ENCODE results near the gene ANK3.

ANK3 gene

DNA sequence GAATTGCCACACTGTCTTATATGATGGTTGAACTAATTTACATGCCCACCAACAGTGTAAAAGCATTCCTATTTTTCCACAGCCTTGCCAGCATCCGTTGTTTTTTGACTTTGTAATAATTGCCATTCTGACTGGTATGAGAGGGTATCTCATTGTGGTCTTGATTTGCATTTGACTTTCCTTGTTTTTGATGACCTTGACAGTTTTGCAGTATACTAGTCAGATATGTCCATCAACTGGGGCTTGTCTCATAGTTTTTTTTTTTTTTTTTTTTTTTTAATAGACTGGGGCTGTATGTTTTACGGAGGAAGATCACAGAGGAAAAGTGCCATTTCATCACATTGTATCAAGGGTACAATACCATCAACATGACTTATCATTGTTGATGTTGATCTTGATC, 220.6 kb downstream of the ANK3 start:
- DNase-seq: no peak

- DNase-seq: no peak
These were observed 222.6 kb downstream of the ANK3 start for GRCh38 chr10:60167050-60167449.

DNA sequence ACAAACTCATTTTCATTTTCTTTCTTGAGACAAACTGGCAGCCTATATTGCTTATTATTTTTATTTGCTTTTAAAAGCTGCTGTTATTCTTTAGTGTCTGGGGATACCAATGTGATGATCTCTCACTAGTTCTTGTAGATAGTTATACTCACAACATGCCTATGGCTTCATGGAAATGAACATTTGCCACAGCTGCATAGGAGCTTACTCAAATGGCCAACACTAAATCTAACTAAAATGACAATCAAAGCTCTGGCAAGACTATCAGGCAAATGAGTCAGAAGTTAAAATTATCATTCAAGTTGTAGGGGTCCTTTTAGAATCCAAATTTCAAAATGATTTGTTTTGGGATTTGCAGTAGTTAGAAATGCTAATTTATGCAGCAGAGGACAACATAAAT, 225.9 kb downstream of the ANK3 start:
- DNase-seq: no peak

DNA sequence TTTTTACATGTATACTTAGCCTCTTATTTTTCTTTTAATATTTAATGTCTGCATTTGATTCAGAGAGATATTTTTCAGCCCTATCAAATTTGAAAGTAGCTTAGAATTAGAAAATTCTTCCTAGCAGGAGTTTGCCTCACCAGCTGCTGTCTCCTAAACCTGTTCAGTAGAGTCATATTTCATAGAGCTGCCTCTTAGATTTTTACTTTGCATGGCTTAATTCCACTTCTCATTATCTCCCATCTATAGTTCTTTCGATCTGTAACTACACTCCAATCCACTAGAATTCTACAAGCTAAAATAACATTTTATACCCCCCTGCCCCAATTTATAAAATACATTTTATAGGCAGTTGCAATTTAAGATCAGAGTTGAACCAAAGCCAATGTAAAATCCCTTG, 227.0 kb downstream of the ANK3 start:
- DNase-seq: no peak

- DNase-seq: no peak
These were observed 233.6 kb downstream of the ANK3 start for GRCh38 chr10:60155943-60156683.

- no peak for DNase-seq
These were observed 234.4 kb downstream of the ANK3 start for GRCh38 chr10:60155099-60155877.

DNA sequence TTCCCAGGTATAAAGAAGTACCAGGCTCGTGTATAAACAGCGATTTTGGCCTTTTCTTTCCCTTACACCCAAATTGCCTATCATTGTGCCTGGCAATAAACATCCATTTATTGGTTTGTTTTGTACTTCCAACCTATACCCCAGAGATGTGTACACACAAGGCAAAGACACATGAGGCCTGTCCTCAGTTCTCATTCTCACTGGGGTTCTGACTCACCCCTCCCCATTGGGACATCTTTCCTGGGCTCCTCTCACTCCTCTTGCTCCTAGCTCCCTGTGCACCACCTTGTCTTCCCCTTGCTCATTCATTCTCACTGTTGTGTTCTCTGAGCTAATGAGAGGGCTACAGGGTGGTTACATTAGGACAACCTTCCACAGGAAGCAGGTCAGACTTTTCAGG, 240.7 kb downstream of the ANK3 start:
- no peak for DNase-seq

DNA sequence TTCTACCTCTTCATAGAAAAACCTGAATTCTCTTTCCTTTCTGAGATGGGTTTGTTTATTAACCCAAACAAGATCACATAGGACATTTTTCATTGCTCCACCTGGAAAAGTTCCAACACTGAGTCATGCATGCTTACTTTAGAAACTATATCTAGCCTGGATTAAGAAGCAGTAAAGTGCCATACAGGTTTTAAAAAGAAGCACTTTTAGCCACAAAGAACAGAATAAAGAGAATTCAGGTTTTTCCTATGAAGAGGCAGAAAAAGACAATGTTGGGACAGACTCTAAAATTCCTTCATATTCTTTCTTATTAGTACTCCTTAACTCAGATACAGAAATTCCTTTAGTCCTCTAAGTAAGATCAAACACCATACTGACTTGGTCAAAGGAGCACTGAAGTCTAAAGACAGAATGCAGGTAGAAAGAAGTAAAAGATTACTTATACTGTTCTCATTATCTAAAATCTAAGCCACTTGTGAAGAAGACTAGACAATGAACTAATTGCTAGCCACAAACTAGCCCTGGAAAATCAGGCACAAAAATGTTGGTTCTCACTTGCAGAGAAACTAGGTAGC, 241.3 kb downstream of the ANK3 start:
- DNase-seq: no peak

DNA sequence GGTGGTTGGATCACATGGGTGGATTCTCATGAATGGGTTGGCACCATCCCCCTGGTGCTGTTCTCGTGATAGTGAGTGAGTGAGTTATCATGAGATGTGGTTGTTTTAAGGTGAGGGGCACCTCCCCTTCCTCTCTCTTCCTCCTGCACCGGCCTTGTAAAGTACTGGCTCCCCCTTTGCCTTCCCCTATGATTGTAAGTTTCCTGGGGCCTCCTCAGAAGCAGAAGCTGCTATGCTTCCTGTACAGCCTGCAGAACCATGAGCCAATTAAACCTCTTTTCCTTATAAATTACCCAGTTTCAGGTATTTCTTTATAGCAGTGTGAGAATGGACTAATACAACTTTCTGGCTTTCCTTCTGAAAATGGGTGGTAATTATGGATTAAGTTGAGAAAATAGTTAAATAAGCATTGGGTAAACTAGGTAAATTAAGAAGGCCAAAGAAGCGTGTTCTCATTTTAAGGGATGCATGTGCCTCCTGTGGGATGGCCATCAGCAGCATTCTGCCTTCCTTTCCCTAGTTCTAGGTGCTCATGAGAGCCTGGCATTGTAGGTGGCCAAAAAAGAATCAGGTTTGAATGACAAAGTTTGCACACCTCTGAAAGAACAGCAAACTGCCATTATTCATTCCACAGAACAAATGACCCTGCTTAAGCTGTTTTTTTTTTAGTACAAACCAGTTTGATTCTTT, 242.0 kb downstream of the ANK3 start:
- DNase-seq: no peak

- no peak for DNase-seq
These were observed 242.7 kb downstream of the ANK3 start for GRCh38 chr10:60147025-60147424.

GRCh38 chr10:60144099-60144498, 245.6 kb downstream of the ANK3 start:
- no peak for DNase-seq

GRCh38 chr10:60142736-60143135, 246.9 kb downstream of the ANK3 start:
- DNase-seq: no peak

DNA sequence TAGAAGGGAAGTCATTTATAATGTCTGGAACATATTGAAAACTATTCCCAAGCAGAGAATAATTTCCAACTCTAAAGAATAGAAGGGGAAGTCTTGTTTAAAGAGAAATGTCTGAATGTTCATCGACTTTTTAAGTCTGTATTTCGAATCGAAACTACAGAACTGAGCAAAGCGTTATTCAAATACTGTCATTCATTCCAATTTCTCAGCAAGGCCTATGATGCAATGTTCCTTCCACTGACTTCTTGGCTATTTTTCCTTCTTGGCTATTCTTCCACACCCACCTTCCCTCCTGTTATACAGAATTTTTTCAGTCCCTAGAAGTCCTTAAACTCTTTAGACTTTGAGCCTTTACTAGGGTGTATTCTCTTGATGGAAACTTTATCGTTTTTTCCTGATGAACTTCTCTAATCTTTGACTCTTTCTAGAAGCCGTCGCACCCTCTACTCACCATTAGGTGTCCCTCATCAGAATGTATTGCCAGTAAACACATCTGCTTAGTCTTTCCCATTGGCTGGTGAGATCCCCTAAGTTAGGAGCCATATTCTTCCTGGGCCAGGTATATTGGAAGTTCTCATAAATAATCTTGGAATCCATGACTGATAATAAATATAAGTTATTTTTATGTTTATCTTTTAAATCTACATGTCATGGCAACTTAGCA, 247.6 kb downstream of the ANK3 start:
- no peak for DNase-seq

- no peak for DNase-seq
These were observed 248.7 kb downstream of the ANK3 start for GRCh38 chr10:60140651-60141632.

GRCh38 chr10:60139798-60140566, 249.7 kb downstream of the ANK3 start:
- no peak for DNase-seq

- no peak for DNase-seq
These were observed 250.4 kb downstream of the ANK3 start for GRCh38 chr10:60139290-60139689.

GRCh38 chr10:60138842-60139241, 250.8 kb downstream of the ANK3 start:
- DNase-seq: no peak

DNA sequence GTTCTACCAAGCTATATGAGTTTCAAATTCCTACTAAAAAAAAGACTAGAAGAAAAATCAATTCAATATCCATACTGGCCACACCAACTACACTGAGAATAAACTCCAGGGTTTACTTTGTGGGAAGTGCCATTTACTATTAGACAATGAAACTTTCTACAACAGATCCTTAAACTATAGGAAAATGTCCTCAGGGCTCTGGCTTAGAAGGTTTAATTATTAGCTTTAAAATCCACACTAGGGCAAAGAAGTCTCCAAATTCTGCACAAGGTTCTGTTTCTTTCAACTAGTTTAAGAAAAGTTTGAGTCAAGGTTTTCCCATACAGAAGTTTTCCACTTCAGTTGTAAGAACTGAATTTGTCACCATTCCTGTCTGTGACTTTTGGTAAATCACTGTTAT, 251.6 kb downstream of the ANK3 start:
- no peak for DNase-seq

GRCh38 chr10:60137292-60137992, 252.2 kb downstream of the ANK3 start:
- no peak for DNase-seq

DNA sequence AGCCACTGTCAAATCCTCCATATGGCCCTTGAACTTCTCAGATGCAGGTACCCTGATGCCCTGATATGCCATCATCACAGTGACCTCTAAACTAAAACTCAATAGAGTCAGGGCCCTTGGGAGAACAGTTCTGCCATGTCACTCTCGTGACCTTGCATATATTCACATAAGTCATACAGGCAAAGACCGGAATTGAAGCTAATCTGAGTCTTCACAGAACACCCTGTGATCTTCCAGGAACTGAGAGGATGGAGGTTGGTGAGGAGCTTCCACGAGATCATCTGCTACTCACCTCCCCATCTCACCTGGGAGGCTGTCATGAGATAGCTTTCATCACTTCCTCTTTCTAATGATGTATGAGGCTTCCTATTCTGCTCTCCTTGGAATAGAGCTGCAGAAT, 254.7 kb downstream of the ANK3 start:
- no peak for DNase-seq

Data from GOT3 (cell line).